Activated T-cell treated with anti-CD3 and anti-CD28 coated beads for 4 hours (primary cell): ENCODE results near the gene LDLRAP1.

Experiments used
- DNase-seq: peaks from one replicate; pipeline ENCODE4 v3.0.0-alpha.2; 2020

The LDLRAP1 gene

DNA sequence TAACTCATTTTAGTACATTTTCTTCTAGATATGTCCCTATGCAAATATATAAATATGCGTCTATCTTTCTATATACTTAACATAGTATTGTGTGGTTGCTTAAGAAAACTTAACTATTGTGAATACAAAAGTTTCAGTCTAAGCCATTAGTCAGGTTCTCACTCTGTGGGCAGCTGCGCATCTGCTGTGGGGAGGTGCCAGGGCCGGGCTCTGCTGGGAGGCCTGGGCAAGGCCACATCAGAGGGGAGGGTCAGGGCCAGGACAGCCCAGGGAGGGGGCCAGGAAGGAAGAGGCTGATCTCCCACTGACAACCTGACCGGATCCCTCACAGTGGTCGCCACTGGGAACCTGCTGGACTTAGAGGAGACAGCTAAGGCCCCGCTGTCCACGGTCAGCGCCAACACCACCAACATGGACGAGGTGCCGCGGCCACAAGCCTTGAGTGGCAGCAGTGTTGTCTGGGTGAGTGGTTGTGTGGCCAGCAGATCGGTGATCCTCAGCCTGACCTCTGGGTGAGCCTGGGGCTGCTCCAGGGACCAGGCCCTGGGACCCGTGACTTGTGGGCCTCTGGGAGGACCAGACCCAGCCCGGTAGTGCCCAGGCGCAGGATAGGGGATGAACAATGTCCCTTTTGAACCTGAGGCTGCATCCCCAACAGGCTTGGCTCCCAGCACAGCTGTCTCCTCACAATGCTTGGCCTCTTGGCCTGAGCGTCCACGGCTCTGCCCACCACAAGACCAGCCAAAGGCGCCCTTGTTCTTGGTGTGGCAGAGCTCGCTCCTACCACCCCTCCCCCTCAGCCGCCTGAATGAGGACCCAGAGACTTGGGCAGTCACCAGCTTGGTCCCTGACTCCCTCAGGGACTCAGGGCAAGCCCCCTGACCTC lies 20.2 kb downstream of the LDLRAP1 start:
- DNase-seq, result no peak

DNA sequence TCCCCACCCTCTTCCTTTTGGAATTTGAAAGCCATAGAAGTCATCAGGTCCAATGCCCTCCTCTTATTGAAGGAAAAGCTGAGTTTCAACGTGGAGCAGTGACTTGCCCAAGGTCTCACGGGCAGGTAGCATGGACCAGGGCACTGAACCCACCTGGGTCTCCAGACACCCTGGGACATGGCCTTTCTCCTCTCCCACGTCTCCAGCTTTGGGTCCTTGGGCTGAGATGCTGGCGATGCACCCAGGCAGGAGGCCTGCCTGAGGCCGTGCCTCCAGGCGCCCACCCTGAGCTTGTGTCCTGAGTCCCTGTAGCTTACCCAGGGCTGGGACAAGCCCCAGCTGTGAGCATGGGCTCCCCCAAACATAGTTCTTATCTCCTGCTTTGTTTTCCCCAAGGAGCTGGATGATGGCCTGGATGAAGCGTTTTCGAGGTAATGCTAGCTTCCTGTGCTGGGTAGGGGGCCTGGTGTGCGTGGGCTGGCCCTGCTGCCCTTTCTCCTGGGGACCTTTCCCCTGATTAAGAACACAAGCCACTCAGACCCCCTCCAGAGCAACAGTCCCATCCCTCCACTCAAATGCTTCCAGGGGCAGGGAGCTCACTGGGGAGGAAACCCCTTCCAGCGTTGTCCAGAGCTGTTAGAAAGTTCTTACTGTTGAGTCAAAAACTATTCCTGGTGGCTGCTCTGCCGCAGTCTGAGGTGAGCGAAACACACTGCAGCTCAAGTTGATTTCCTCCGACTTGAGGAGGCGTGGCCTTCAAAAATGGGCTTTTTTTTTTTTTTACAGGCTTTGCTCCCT lies 21.6 kb downstream of the LDLRAP1 start:
- DNase-seq, result no peak

- DNase-seq, result no peak
These were observed 22.2 kb downstream of the LDLRAP1 start for GRCh38 chr1:25565626-25566025.

- no peak for DNase-seq
These were observed 22.8 kb downstream of the LDLRAP1 start for GRCh38 chr1:25566176-25566729.

DNA sequence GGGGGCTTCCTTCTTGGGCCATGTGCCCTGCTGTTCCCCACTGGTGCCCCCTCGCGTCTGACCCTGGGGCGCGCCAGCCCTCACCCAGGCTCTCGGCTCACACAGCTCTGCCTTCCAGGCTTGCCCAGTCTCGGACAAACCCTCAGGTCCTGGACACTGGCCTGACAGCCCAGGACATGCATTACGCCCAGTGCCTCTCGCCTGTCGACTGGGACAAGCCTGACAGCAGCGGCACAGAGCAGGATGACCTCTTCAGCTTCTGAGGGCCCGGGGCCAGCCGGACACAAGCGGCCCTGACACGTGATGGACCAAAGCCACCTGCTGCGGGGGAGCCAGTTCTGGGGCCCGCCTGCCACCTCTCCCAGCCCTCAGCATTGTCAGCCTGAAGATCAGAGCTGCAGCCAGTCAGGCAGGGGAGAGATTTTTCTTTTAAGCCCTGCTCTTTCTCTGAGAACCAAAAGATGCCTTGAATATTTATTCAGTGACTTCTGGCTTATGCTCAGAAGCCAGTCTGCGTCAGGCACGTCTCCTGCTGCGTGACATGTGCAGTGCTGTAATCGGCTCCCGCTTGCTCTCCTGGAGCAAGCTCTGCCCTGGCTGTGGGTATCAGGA lies 23.4 kb downstream of the LDLRAP1 start:
- DNase-seq, result no peak

- no peak for DNase-seq
These were observed 24.3 kb downstream of the LDLRAP1 start for GRCh38 chr1:25567710-25568089.

GRCh38 chr1:25568090-25568833 lies 24.9 kb downstream of the LDLRAP1 start:
- no peak for DNase-seq

DNA sequence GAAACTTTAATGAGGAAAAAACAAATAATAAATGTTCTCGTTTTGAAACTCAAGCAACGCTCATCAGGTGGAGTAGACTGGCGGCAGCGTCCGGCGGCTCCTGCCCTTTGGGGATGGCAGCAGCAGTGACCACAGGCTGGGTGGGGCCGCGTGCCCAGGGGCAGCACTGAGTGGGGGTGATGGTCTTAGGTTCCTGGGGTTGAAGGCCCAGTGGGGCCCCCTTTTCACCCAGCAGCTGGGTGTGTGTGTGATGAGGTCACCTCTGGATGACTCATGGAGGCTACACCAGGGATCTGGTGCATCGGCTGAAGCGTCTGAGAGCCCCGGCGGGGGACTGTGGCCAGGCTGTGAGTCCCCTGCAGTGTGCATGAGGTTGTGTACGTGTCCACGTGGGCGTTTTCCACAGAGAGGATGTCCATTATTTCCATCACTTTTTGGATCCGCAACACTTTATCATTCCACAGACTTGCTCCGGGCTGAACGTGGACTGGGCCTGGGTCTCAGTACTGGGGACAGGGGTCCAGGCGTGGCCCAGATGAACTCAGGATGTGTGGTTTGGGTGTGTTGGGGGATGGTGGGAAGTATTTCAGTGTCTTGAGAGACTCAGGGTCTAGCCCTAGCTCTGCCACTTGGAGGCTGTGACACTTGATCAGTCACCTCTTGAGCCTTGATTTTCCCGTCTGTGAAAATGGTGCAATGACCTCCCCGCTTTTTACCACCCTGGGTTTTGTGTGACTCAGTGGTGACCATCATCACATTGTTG lies 25.6 kb downstream of the LDLRAP1 start:
- DNase-seq, result no peak

GRCh38 chr1:25569597-25570396 lies 26.4 kb downstream of the LDLRAP1 start:
- DNase-seq, result no peak

DNA sequence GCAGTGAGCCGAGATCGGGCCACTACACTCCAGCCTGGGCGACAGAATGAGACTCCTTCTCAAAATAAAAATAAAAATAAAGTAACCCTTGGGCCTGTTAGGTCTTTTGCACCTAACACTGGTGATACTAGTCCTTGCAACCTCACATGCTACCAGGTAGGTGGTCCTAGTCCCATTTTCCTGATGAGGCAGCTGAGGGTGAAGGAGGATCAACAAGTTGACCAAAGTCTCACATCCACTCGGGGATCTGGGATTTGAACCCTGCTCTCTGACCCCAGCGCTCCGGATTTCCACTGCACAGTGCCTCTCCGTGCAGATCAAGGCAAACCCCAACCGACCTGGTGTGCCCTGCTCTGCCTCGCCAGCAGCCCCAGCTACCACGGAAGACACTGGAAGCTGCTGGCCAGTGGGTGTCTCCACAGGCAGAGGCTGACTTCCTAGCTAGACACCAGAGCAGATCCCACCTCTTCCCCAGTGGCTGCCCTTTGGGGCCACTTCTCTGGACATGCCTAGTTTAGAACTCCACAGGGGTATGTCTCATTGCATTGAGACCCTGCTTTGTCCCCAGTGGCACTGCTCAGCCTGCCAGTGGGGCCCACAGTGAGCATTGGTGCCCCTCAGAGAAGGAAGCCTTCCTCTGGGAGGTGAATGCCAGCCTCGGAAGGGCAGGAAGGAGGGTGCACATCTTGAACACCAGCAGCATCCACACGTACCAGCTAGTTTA lies 27.6 kb downstream of the LDLRAP1 start:
- DNase-seq, result no peak

DNA sequence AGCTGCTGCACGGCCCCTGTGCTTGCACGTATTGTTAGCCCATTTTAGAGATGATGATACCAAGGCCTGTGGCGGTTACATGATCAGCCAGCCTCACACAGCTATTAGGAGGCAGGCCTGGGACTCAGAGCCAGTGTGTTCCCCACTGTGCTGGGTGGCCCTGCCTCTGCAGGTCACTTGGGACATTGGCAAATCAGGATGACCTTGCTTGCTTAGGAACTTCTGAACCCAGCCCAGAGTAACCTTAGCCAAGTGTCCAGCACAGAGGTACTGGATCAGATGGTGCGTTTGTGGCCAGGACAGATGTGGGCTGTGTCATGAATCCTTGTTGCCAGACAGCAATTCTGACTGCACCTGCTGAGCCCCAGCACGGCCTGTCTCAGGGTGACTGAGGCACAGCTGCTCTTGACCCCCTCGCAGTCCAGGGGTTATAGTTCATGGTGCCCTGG lies 28.1 kb downstream of the LDLRAP1 start:
- DNase-seq, result no peak

GRCh38 chr1:25572107-25572506 lies 28.7 kb downstream of the LDLRAP1 start:
- DNase-seq, result no peak

DNA sequence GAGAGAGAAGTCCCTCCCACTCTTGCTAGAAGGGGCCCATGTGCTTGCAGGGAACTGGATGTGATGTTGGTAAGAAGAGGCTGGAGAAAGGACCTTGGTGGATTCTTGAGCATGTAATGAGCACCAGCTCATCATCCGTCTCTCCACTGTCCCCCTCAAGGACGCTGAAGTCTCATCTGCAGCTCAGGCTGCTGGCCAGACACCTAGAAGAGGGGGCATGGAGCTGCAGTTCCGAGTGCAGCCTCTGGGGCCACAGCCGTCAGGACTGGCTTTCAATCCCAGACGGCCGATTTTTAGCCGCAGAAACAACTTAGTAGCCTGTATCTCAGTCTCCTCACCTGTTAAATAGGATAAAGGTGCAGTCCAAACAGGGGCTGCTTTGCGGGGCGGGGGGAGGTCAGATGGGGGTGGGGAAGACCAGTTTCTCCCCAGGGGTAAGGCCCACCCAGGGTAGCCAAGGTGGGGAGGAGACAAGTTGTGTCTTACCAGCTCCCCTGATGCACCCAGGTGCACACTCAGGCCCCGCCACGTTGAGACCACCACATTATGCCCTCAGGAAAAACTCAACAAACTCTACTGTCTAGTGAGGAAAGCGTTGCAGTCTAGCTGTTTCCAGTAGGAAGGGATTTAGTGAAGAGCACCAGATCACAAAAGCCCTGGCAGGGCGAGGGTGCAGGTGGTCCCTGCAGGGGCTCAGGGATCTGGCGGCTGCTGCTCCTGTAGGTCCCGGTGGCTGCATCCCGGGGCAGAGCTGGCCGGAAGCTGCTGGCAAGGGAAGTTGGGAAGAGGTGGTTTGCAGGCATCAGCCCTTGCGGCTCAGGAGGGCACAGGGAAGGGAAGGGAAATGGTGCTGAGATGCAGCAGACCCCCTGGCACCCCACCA lies 29.5 kb downstream of the LDLRAP1 start:
- DNase-seq, result no peak

DNA sequence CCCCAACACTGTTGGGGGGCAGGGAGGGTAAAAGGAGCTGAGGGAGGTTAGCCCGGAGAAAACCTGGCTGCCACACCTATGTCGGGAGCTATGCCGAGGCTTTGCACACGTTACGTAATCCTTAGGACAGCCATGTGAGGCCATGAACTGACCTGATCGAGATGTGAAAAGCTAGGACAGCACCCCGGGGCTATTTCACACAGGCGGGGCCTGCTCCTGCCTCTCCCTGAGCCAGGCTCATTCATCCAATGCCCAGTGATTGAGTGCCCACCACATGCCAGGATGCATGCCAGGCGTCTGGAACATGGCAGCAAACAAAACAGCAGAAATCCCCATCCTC lies 30.2 kb downstream of the LDLRAP1 start:
- no peak for DNase-seq

GRCh38 chr1:25573961-25574360 lies 30.6 kb downstream of the LDLRAP1 start:
- DNase-seq, result no peak

DNA sequence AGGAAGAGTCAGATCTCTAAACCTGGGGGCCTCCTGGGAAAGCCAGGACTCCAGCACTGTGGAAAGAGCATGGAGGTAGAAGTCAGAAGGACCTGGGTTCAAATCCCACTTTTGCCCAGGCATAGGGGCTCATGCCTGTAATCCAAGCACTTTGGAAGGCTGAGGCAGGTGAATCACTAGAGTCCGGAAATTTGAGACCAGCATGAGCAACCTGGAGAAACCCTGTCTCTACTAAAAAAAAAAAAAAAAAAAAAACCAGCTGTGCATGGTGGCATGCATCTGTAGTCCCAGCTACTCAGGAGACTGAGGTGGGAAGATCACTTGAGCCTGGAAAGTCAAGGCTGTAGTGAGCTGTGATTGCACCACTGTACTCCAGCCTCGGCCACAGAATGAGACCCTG lies 31.8 kb downstream of the LDLRAP1 start:
- DNase-seq, result no peak

DNA sequence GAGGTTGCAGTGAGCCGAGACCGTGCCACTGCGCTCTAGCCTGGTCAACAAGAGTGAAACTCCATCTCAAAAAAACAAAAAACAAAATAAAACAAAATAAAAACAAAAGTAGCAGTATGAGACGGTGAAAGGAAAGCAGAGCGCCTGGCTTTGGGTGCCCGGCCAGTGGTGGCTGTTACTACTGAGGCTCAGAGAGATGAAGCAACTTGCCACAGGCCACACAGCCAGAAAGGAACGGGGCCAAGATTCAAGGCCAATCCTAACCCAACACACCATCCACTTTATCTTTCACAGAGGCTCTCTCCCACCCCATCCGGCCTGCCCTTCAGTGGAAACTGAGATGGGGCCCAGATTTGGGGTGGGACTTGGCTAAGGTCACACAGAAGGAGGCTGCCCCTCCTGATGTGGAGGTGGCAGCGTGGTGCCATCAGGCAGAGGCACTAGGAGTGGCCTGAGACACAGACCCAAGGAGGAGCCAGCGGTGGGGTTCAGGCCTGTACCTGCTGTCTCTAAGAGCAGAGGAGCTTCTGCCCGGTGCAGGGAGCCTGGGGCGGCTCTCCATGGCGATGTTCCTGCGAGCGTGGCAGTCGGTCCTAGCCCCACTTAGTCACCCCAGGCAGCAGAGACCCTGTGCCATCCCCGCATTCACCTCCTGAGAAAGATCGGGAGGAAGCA lies 33.2 kb downstream of the LDLRAP1 start:
- no peak for DNase-seq

- no peak for DNase-seq
These were observed 33.9 kb downstream of the LDLRAP1 start for GRCh38 chr1:25577134-25577920.
